NCI-H446 treated with DMSO at 0.1 percent for 48 hours (cell line): ENCODE data around the gene SDF4.
A peak's percentile ranks its signal among the peaks of the same experiment; 100 is the strongest.

Experiments used
- DNase-seq: peaks from one replicate; lab custom pipeline; 2025; lab: John Stamatoyannopoulos, UW

SDF4 gene

GRCh38 chr1:1241588-1242219 is 9.9 kb upstream of the SDF4 start:
- no peak for DNase-seq

GRCh38 chr1:1240822-1241587 is 9.2 kb upstream of the SDF4 start:
- no peak for DNase-seq

DNA sequence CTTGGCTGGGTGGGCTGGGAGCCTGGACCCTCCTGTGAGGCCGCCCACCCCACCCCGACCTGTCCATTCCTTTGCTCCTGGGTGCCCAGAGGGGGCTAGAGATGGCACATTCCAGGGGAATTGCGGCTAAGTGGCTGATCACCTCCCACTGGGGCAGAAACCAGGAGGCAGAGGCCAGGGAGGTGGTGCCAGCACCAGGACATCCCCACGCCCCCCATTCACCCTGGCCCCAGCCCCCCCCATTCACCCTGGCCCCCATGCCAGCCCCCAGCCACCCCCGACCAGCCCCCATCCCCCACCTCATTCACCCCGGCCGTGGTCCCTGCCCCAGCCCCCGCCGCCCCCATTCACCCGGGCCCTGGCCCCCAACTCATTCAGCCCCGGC is 8.5 kb upstream of the SDF4 start:
- no peak for DNase-seq

GRCh38 chr1:1239614-1240347 is 8.0 kb upstream of the SDF4 start:
- no peak for DNase-seq

GRCh38 chr1:1239227-1239613 is 7.4 kb upstream of the SDF4 start:
- DNase-seq: no peak

DNA sequence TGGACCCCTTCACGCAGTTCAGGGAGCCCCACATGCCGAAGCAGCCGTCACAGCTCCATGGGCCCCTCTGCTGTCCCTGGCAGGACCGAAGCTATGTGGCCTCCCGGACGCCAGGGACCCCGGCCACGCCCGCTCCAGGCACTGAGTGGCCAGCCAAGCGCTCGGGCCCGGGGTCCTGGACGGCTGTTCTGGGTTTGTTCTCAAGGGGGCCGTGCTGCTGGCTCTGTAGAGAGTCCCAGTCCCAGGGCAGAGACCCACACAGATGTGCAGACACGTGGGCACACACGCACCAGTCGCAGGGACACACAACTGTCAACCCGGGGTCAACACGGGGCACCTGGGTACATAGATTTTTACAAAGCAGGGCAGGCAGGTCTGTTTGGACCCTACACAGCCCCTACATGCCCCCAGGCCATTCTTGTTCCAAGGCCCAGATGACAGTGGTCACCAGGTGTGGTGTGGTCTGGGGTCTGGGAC is 6.9 kb upstream of the SDF4 start:
- DNase-seq: no peak

DNA sequence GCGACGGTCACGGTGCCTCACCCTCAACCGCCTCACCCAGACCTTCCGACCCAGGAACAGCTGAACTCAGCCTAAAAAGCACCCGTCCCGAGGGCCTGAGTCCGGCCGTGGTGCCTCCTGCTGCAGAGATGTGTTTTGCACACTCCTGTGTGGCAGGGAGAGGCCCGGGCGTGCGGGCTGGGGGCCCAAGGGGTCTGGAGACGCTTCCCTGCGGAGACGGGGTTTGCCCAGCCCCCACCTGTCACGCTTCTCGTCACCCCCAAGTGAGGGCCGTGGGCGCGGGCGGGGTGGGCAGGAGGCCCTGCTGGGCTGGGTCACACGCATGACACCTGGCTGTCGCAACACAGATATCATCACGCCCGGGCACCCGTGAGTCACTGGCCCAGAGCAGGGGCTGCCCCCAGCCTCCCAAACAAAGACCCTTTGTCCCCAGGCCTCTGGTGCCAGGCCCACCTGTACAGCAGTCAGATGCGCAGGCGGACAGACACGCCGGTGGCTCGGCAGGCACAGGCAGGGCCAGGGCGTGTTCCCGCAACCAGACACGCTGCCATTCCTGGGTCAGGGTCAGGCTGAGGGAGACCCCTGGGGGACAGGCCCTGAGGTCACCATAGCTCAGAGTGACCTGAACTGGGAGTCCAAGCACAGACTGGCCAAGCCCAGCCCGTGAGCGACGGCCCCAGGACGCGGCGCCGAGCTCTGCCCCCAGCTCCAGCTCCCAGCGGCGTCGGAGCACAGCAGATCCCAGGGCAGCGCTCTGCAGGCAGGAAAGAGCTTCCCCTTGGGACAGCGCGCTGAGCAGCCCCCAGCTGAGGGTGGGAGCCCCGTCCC is 6.3 kb upstream of the SDF4 start:
- DNase-seq: no peak

DNA sequence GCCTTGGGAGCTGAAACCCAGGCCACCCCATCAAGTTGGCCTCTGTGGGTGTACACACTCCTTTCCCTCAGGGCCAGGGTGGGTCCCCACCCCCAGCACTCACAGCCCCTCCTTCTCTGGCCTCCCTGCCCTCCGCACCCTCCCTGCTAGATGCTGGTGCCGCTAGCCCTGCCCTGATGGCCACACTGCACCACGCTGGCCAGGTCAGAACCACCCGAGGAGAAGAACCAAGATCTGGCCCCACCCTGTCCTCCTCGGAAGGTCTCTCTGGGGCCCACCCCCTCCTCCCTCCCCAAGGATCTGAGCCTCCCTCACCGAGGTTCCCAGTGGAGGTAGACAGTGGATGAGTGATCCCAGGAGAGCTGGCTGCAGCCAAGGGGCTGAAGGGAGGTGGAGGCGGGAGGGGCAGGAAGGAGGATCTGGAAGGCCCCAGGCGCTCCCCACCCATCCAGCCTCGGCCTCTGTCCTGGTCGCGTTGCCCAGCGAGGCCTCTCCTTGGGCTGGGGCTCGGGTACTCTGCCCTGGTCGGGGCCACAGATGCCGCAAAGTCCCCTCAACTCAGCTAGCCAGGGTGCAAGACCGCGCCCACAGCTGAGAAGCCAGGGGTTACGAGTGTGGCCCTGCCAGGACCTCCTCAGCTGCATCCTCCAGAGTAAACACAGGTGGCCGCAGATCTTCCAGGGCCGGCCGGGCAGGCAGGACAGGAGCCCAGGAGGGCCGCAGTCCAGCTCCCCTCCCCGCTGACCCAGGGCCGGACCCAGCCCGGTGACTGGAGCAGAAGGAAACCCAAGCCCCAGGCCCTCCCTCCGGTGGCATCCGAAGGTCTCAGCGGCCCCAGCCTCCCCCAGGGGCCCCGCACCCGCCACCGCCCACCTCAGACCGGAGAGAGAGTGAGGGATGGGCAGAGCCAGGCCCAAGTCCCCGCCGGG is 5.4 kb upstream of the SDF4 start:
- no peak for DNase-seq

- no peak for DNase-seq
Measured at GRCh38 chr1:1236176-1236763, 4.5 kb upstream of the SDF4 start.

GRCh38 chr1:1235016-1235744 is 3.4 kb upstream of the SDF4 start:
- no peak for DNase-seq

- no peak for DNase-seq
Measured at GRCh38 chr1:1234180-1234808, 2.5 kb upstream of the SDF4 start.

GRCh38 chr1:1233567-1233892 is 1.7 kb upstream of the SDF4 start:
- DNase-seq: no peak

DNA sequence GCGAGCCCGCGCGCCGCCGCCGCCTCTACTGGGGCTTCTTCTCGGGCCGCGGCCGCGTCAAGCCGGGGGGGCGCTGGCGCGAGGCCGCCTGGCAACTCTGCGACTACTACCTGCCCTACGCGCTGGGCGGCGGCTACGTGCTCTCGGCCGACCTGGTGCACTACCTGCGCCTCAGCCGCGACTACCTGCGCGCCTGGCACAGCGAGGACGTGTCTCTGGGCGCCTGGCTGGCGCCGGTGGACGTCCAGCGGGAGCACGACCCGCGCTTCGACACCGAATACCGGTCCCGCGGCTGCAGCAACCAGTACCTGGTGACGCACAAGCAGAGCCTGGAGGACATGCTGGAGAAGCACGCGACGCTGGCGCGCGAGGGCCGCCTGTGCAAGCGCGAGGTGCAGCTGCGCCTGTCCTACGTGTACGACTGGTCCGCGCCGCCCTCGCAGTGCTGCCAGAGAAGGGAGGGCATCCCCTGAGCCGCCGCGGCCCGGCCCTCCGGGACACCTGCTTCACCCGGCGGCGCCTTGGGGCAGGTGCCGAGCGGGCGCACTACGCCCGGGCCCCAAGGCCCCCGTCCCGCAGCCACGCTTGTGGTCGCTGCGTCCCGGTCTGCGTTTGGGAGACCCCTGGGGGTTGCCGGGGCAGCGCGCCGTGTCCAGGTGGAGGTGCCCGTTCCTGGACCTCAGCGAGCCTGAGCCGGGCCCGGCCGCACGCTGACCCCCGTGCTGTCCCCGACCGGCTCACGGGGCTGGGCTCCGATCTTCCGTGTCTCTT is 1.2 kb upstream of the SDF4 start:
- no peak for DNase-seq

DNA sequence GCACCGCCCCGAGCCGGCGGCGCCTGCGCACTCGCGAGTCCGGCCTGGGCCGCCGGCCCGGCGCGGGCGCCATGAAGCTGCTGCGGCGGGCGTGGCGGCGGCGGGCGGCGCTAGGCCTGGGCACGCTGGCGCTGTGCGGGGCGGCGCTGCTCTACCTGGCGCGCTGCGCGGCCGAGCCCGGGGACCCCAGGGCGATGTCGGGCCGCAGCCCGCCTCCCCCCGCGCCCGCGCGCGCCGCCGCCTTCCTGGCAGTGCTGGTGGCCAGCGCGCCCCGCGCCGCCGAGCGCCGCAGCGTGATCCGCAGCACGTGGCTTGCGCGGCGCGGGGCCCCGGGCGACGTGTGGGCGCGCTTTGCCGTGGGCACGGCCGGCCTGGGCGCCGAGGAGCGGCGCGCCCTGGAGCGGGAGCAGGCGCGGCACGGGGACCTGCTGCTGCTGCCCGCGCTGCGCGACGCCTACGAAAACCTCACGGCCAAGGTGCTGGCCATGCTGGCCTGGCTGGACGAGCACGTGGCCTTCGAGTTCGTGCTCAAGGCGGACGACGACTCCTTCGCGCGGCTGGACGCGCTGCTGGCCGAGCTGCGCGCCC is 501 bp upstream of the SDF4 start, which contains the start of gene B3GALT6:
TSS of gene B3GALT6 (plus strand) at position 30 of the 588 bp plus-strand sequence. CDS start at position 72, 42 bp downstream.
- no peak for DNase-seq

- DNase-seq: peak; percentile 47
Measured at GRCh38 chr1:1230656-1231399, 973 bp downstream of the SDF4 start.

DNA sequence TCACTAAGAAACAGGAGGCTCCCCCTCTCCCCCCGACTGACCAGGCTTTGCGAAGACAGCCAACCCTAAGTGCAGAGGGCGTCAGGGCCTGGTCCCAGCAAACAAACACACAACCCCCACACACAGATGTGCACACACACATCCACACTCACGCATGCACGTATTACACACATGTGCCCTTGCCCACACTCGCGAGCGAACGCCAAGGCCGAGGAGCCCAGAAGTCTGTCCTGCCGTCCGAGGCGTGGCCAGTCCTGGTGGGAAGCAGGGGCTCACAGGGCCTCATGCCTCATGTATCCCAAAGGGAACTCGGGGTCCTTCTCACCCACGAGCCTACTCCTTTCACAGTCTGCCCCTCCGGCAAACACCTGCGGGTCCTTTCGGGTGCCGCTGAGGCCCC is 2.0 kb downstream of the SDF4 start:
- no peak for DNase-seq

DNA sequence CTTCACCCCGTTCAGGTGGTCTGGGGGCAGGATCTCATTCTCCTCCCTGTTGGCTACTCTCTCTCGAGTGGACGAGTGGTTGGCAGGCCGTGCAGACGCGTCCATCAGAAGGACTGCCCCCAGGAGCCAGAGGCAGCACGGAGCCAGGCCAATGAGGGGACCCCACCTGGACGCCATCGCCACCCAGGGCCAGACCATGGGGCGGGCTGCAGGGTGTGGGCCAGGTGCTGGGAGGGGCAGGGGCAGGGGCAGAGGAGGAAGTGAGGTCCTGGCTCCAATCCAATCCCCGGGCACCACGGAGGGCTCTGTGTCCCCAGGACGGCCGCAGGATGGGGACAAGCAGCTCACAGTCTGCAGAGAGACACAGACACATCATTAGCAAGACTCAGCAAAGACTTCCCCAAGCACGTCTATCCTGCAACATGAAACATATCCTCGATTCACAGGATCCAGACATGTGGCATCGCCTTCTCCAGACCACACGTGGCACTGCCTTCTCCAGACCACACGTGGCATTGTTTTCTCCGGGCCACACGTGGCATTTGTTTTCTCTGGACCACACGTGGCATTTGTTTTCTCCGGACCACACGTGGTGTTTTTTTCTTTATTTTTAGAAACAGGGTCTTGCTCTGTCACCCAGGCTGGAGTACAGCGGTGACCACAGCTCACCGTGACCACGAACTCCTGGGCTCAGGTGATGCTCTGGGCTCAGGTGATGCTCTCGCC is 3.0 kb downstream of the SDF4 start:
- no peak for DNase-seq
